HG02642 (cell line): ENCODE results near the gene TTLL5.

ENCODE experiments used
- ATAC-seq: cut with Tn5 transposase; IDR thresholded peaks from one replicate; pipeline ENCODE4 v1.9.1; 2021; ENCODE audit warnings: mild to moderate bottlenecking; ENCODE audit not compliant: unreplicated experiment, poor library complexity

The TTLL5 gene

DNA sequence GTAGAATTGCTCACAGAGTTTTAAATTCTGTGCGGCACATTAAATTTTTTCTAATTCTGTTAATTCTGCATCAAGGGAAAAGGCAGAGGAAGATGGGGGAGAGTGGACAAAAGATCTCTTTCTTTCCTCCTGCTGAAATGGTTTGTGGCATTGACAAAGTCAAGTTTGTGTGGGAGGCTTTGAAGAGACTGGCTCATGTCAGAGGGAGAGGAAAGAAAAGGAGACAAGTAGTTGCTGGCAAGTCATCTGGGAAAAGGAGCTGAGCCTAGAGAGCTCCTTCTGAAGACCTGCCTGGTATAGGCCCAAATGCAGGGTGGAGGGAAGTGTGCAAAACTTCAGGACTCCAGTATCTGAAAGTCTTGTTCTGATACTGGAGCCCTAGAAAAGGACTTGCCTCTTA, 36.3 kb downstream of the TTLL5 start:
- ATAC-seq, result no peak

GRCh38 chr14:75697918-75698317, 36.9 kb downstream of the TTLL5 start:
- ATAC-seq, result no peak

- no peak for ATAC-seq
These were observed 38.3 kb downstream of the TTLL5 start for GRCh38 chr14:75699331-75699730.

- no peak for ATAC-seq
These were observed 39.2 kb downstream of the TTLL5 start for GRCh38 chr14:75700295-75700694.

- no peak for ATAC-seq
These were observed 41.1 kb downstream of the TTLL5 start for GRCh38 chr14:75702122-75702521.

GRCh38 chr14:75702616-75703261, 41.7 kb downstream of the TTLL5 start:
- no peak for ATAC-seq

GRCh38 chr14:75703467-75703866, 42.4 kb downstream of the TTLL5 start:
- no peak for ATAC-seq

DNA sequence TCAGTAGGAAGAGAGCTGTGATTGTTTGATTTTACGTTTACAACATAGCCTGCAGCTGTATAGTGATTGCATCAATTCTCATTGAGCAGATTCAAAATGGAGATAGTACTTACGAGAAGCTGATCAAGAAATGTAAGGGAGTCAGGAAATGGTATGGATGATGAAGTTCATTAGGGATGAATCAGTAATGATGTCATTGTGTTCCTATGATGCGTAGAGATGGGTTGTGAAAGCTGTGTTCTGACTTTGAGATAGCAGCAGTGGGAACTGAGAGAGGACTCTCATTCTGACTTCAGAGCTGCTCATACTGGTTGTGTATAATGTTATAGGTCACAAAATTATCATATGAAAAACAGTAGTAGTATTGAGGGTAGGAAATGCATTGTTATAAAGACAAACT, 44.0 kb downstream of the TTLL5 start:
- no peak for ATAC-seq

GRCh38 chr14:75709207-75709812, 48.3 kb downstream of the TTLL5 start:
- peak; percentile 48 for ATAC-seq

DNA sequence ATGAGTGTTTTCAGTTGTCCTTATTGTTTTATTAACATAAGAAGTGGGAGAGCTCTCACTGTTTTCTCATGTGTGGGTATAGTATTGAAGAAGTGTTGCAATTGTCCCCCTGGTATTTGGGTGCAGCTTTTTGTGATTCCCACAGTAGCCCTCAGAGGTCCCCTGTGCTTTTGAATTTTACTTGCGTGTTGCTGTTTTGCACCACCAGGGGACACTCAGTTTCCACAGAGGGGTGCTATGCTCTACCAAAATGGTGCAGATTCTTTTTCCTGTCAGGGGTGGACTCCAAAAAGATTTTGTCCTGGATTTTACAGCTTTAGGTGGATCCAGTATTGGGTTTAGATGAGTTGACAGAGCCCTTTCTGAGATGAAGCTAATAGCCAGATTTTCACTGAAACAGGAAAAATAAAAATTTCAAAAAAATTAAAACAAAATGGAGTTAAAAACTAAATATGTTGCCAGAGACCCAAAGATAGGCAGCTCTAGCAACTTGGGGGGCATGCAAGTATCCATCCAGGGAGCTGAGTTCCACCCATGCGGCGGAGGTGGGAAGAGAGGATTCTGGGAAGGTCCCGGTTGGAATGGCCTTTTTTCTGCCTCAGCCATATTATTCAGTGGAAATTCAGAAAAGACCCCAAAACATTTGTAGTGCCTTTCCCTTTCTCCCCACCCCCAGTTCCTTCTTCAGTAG, 50.2 kb downstream of the TTLL5 start:
- no peak for ATAC-seq

GRCh38 chr14:75711796-75712211, 50.8 kb downstream of the TTLL5 start:
- ATAC-seq, result peak; percentile 50

GRCh38 chr14:75714991-75715390, 53.9 kb downstream of the TTLL5 start:
- no peak for ATAC-seq

- ATAC-seq, result no peak
These were observed 55.1 kb downstream of the TTLL5 start for GRCh38 chr14:75715926-75716780.

- no peak for ATAC-seq
These were observed 56.7 kb downstream of the TTLL5 start for GRCh38 chr14:75717729-75718128.

- no peak for ATAC-seq
These were observed 57.2 kb downstream of the TTLL5 start for GRCh38 chr14:75718199-75718598.

DNA sequence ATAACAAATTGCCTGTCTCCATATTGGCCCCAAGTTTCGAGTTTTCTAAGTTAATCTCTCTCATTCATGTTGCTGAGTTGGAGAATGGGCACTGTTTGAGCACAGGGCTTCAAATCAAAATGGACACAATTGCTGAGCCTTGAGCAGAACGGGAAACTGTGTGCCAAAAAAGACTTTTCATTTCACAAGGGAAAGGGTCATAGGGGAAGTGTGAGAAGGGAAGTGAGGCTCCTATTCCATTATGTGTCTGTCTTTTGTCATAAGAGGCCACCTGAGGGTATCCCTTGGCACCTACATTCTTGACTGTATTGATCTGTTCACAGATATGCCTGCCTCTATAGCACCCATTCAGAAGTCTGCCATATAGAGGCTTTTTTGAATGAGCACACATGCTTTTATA, 59.1 kb downstream of the TTLL5 start:
- ATAC-seq, result no peak

DNA sequence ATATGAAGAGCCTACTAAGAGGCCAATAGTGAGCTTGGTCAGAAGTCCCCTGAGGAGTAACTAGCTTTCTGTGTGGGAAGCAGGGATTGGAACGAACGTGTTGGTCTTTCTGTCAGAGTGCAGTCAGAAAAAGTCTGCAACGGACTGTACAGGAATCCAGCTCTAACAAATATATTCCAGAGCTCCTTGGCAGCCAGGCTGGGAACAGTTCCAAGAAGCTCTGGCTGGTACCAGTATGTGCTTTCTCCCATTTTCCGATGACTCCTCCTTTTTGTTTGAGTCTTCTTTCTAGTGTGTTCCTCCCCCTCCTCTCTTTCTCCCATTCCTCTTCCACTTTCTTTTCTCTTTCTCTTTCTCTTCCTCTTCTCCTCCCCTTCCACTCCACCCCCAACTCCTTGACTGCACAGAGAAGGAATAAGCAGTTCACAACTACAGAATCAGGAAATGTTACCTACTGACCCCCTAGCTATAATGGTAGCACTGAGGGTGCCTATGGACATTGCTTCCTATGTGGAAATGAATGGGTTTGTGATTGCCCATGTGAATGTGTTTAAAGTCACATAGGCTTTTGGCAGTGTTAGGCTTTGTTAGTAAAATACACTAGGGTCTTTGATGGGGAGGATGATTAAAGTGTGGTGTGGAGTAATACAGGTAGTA, 59.9 kb downstream of the TTLL5 start:
- ATAC-seq, result no peak

- no peak for ATAC-seq
These were observed 62.7 kb downstream of the TTLL5 start for GRCh38 chr14:75723716-75724115.

DNA sequence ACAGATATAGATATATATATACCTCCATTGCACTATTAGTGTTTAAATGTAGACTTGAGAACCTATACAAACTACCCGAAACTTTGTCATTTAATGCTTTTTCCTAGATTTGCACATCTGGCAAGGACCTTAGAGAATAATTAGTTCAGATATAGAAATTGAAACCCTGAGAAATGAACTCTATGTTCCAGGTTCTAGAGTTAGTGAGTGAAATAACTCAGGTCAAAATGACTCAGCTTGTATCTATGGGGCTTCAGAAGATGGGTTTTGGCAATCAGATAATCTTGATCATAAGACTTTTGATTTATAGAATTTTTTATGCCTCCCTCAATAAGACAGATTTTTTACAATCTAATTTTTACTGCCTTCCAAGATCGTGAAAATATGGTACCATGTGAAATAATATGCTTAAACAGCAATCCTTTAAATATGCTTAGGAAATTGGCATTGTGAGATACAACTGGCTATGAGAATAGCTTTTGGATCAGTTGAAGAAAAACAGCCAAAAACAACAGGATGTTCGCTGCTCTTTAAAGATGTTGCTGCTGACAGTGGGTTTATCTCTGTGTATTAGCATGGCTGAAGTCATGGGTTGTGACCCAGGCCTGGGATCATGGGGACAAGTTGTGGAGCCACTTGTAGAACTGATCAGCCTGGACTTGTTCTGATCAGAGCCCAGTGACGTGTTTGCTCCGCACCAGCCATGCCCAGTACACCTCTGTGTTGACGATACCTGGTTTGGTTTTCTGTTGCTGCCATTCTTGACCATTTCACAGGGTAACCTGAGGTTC, 63.6 kb downstream of the TTLL5 start:
- no peak for ATAC-seq

DNA sequence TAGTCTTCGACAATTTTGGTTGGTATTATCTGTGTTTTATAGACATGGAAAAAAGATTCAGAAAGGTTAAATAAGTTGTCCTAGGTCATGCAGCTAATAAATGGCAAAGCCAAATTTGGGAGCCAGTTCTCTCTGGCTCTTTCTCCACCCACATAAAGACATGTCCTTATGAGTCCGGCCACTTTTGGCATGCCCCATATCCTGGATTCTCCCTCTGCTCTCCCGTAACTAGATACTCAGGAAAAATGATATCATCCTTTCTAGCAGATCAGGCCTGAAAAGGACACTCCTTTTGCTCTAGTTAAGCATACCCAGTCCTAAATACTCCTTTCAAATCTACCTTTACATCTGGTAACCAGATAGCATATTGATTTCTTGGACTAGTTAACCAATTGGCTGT, 64.4 kb downstream of the TTLL5 start:
- ATAC-seq, result no peak
